ENCODE data around the gene PRG2. TPM values are rescaled to one million over a fixed set of nuclear protein-coding genes. Genes with fewer than 3 reads are reported as not detected.

Gene PRG2
- total RNA-seq, 1 donor from 2014 or later, result not detected

DNA sequence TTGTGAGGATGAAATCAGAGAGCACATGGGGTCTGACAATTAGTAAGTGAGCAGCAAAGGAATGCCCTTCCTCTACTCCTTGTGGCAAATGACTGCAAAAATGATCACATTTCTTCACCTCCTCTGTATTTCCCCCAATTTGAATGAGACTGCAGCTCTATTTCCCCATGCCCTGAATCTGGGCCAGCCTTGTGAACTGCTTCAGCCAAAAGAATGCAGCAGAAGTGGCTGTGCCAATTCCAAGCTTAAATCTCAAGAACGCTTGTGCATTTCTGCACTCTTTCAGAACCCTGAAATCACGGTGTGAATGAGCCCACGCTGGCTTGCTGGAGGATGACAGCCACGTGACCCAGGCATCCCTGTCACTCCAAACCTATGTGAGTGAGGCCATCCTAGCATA lies 26.6 kb upstream of the PRG2 start:
- TF ChIP-seq, protein P1, sequence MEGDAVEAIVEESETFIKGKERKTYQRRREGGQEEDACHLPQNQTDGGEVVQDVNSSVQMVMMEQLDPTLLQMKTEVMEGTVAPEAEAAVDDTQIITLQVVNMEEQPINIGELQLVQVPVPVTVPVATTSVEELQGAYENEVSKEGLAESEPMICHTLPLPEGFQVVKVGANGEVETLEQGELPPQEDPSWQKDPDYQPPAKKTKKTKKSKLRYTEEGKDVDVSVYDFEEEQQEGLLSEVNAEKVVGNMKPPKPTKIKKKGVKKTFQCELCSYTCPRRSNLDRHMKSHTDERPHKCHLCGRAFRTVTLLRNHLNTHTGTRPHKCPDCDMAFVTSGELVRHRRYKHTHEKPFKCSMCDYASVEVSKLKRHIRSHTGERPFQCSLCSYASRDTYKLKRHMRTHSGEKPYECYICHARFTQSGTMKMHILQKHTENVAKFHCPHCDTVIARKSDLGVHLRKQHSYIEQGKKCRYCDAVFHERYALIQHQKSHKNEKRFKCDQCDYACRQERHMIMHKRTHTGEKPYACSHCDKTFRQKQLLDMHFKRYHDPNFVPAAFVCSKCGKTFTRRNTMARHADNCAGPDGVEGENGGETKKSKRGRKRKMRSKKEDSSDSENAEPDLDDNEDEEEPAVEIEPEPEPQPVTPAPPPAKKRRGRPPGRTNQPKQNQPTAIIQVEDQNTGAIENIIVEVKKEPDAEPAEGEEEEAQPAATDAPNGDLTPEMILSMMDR (IDR thresholded peaks at IDR 0.05), result no peak
- peaks cover 95% of the 10 kb centered on the region for H3K36me3 ChIP-seq
- peak; percentile 65 for ATAC-seq
- H3K4me3 ChIP-seq, result no peak overlapping the region
- no peaks in the 10 kb centered on the region for H3K9me3 ChIP-seq
- H3K4me1 ChIP-seq, result peaks cover 10% of the 10 kb centered on the region
- H3K27ac ChIP-seq, result no peak overlapping the region
- H3K27me3 ChIP-seq, result no peaks in the 10 kb centered on the region
- intact Hi-C loops (cut with DNase I), result no loop called here
- no peak for DNase-seq

DNA sequence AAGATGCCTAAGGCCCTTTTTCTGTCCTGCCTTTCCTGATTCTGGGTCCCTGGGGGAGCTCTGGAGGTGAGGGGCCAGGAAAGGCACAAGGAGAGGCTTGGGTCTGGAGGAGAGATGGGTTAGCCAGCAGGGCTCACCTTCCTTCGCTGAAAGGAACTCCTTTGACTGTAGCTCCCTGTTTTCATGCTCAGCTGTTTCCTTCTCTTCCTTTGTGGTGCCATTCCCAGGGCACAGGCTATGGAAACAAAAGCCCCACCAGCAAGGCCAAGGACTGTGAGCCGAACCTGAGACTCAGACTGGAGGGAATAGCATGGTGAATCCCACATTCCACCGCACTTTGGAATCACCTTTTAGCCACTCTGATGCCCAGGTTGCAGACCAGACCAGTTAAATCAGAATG lies 26.0 kb upstream of the PRG2 start:
- DNase-seq (no peak), ATAC-seq (no peak)
- intact Hi-C loops (cut with DNase I), result no loop called here
- Histone ChIP-seq H3K36me3 (peaks cover 96% of the 10 kb centered on the region), H3K4me1 (peaks cover 10% of the 10 kb centered on the region), H3K27me3 (no peaks in the 10 kb centered on the region), H3K9me3 (no peaks in the 10 kb centered on the region), H3K4me3 (no peak overlapping the region), H3K27ac (no peak overlapping the region)
- TF ChIP-seq, protein P1 (IDR thresholded peaks at IDR 0.05), result no peak

DNA sequence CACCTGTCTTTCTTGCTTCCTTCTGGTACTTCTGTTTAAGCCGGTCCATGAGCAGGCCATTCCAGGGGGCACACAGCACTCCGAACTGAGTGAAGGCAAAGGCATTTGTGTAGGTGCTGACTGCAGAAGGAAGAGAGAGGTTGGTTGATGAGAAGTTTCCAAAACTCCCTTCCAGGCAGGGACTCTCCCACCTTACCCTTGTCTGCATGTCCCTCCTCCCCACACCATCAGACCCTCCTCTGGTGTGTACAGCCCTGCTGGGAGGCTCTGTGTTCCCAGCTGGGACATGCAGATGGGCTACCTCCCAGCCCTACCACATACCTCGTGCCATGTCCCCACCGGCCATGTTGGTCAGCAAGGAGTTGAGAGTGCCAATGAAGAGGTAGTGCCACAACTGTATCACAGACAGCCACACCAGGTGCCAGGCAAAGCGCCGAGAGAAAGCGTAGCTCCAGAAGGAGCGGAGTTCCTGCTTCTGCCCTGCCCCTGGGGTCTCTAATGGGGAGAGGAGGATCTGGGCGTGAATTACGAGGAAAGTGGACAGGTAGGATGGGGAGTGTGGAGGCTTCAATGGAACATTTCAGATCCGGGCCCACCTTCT lies 24.3 kb upstream of the PRG2 start:
- TF ChIP-seq, protein P1 (IDR thresholded peaks at IDR 0.05), result no peak
- H3K4me1 ChIP-seq, result peaks cover 10% of the 10 kb centered on the region
- H3K4me3 ChIP-seq, result no peak overlapping the region
- H3K9me3 ChIP-seq, result no peaks in the 10 kb centered on the region
- no peak overlapping the region for H3K27ac ChIP-seq
- intact Hi-C loops (cut with DNase I), result no loop called here
- DNase-seq (no peak), ATAC-seq (peak; percentile 40)
- peaks cover 98% of the 10 kb centered on the region for H3K36me3 ChIP-seq
- H3K27me3 ChIP-seq, result no peaks in the 10 kb centered on the region

DNA sequence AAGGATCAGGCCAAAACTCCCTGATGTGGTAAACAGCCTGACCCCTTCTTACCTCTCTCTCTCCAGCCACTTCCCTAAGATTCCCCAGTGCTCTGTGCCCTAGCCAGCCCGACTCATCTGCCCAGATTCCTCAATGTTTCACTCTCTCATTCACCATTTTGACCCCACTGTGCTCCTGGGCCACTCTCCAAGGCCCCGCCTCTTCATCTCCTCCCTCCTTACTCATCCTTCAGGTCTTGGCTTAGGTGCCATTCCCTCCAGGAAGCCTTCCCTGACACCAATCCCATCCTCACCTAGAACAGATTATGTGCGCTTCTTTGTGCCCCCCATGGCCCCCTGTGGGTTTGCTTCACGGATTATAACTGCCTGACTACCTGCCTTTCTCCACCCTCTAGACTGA lies 23.2 kb upstream of the PRG2 start:
- Histone ChIP-seq H3K27ac (no peak overlapping the region), H3K4me3 (no peak overlapping the region), H3K4me1 (peaks cover 10% of the 10 kb centered on the region), H3K36me3 (peaks cover 98% of the 10 kb centered on the region), H3K27me3 (no peaks in the 10 kb centered on the region), H3K9me3 (no peaks in the 10 kb centered on the region)
- DNase-seq (no peak), ATAC-seq (no peak)
- TF ChIP-seq, protein P1 (IDR thresholded peaks at IDR 0.05), result no peak
- intact Hi-C loops (cut with DNase I), result no loop called here

DNA sequence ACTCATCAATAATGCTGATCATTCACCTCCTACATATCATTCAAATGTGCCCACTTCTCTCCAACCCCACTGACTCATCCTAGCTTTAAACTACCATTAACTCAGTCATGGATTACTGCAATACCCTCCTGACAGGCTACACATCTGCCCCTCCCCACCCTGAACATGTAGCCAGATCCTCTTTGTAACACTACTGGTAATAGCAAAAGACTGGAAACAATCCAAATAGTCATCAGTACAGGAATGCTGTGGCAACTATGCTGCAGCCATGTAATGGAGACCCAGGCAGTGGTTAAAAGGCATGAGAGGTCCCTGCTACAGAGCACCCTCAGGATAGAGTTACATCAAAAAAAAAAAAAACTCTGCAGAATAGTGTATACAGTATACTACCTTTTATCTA lies 19.8 kb upstream of the PRG2 start:
- H3K36me3 ChIP-seq, result peaks cover 84% of the 10 kb centered on the region

More for the DNA sequence above, 19.8 kb upstream of the PRG2 start:
- Histone ChIP-seq H3K4me1 (peaks cover 21% of the 10 kb centered on the region), H3K27ac (no peak overlapping the region), H3K27me3 (no peaks in the 10 kb centered on the region), H3K4me3 (no peak overlapping the region), H3K9me3 (no peaks in the 10 kb centered on the region)
- TF ChIP-seq, protein P1 (IDR thresholded peaks at IDR 0.05), result no peak
- DNase-seq (no peak), ATAC-seq (no peak)
- intact Hi-C loops (cut with DNase I), result no loop called here
